K562 (cell line): ENCODE data around the gene MCU. TPM values are rescaled to one million over a fixed set of nuclear protein-coding genes. Genes with fewer than 3 reads are reported as not detected.

Source experiments
- ATAC-seq: fragments of 200-7000 bp; cut with Tn5 transposase; 3 replicates; pipeline ENCODE4 v1.9.1; 2020; ENCODE audit warnings: moderate library complexity
- BruUV-seq: library from RNA; stranded (reverse); fragments of 400-500 nt; replicated peaks from 2 replicates; lab custom pipeline; 2021; lab: Mats Ljungman, UMichigan
- CTCF ChIA-PET: fragments of 300-600 bp; formaldehyde crosslinking; extraction: SDS; loops from one replicate; lab custom pipeline; 2021; ENCODE audit warnings: low intra/inter-chr PET ratio; lab: Yijun Ruan, JAX
- POLR2A ChIA-PET: fragments of 300-600, 350-650 bp; sonication (Branson Sonifier 250); formaldehyde crosslinking; extraction: SDS; loops from one replicate; lab custom pipeline; 2021; ENCODE audit warnings: antibody characterized with exemption, inconsistent platforms; lab: Yijun Ruan, JAX
- DNase-seq, 4 experiments: peaks; one replicate each; pipeline versions ENCODE4 v3.0.0 to v3.0.0-alpha.2; 2011 to 2018; ENCODE audit warnings: low spot score in 3 of 4, mixed read lengths in 3 of 4; ENCODE audit errors: extremely low read depth in 1 of 4
- FAIRE-seq: peaks from 2 replicates; lab custom pipeline; 2011; peaks lifted over from hg19 to GRCh38; lab: Jason Lieb, UNC
- H2AFZ ChIP-seq: 2 replicates; pipeline ENCODE4 v1.6.0; 2011; ENCODE audit warnings: low read depth, low read length, control low read depth, inconsistent platforms
- H3K27ac ChIP-seq: fragments of 200-600 bp; 3 replicates; pipeline ENCODE4 v1.8.0; 2011; ENCODE audit warnings: low read depth, mild to moderate bottlenecking, control low read depth, inconsistent platforms, low read length, moderate library complexity, mixed read lengths; ENCODE audit errors: extremely low read depth
- H3K27me3 ChIP-seq, 2 experiments: fragments of 300-600 bp in 1 of 2; 2 replicates in 1 of 2; 3 replicates in 1 of 2; pipeline versions ENCODE4 v1.6.0 to v1.8.0; 2011; ENCODE audit warnings: inconsistent platforms in 2 of 2, low read length in 2 of 2, mild to moderate bottlenecking in 1 of 2, mixed read lengths in 1 of 2, moderate library complexity in 1 of 2; ENCODE audit not compliant: control insufficient read depth in 2 of 2, insufficient read depth in 2 of 2
- H3K36me3 ChIP-seq: fragments of 300-600 bp; 3 replicates; pipeline ENCODE4 v1.8.0; 2011; ENCODE audit warnings: mild to moderate bottlenecking, low read length, inconsistent platforms; ENCODE audit not compliant: control insufficient read depth, insufficient read depth
- H3K4me1 ChIP-seq, 2 experiments: fragments of 200-600 bp in 1 of 2; replicated peaks in 1 of 2; 2 replicates in 1 of 2; 3 replicates in 1 of 2; pipeline versions ENCODE4 v1.5.1 to v1.8.0; 2011; ENCODE audit warnings: inconsistent platforms in 2 of 2, low read length in 2 of 2, mild to moderate bottlenecking in 1 of 2, mixed read lengths in 1 of 2, moderate library complexity in 1 of 2; ENCODE audit not compliant: control insufficient read depth in 2 of 2, insufficient read depth in 2 of 2
- H3K4me2 ChIP-seq: 2 replicates; pipeline ENCODE4 v1.6.1; 2011; ENCODE audit warnings: low read length, control low read depth, inconsistent platforms, mixed read lengths; ENCODE audit not compliant: insufficient read depth
- H3K4me3 ChIP-seq: fragments of 200-600 bp; sonication (generic), shearing (Covaris generic); 2 replicates; pipeline ENCODE4 v1.5.1; 2016; ENCODE audit warnings: control low read depth, inconsistent platforms
- H3K79me2 ChIP-seq: fragments of 200-600 bp; 3 replicates; pipeline ENCODE4 v1.8.0; 2011; ENCODE audit warnings: low read length, inconsistent platforms; ENCODE audit not compliant: control insufficient read depth, insufficient read depth
- H3K9ac ChIP-seq, 2 experiments: 2 replicates each; pipeline versions ENCODE4 v1.6.0 to v1.6.1; 2011; ENCODE audit warnings: low read depth in 2 of 2, low read length in 2 of 2, control low read depth in 1 of 2, inconsistent platforms in 1 of 2, mild to moderate bottlenecking in 1 of 2, mixed read lengths in 1 of 2; ENCODE audit not compliant: insufficient read depth in 1 of 2
- H3K9me1 ChIP-seq: one replicate; pipeline ENCODE4 v1.6.0; 2011; ENCODE audit warnings: inconsistent platforms, mild to moderate bottlenecking, low read length, moderate library complexity; ENCODE audit not compliant: control insufficient read depth, insufficient read depth
- H3K9me3 ChIP-seq: replicated peaks from 2 replicates; pipeline ENCODE4 v1.5.1; 2011; ENCODE audit warnings: low read depth, low read length, inconsistent platforms; ENCODE audit not compliant: control insufficient read depth, insufficient read depth
- H4K20me1 ChIP-seq: replicated peaks from 2 replicates; pipeline ENCODE4 v1.6.1; 2011; ENCODE audit warnings: low read length, inconsistent platforms, mixed read lengths; ENCODE audit not compliant: control insufficient read depth, insufficient read depth
- CTBP1 ChIP-seq: fragments of 450-650 bp; IDR thresholded peaks from 2 replicates; pipeline ENCODE4 v1.6.1; 2016; ENCODE audit warnings: borderline replicate concordance
- CTCFL ChIP-seq: IDR thresholded peaks from 2 replicates; pipeline ENCODE4 v1.6.1; 2011; ENCODE audit warnings: borderline replicate concordance, low read depth, mild to moderate bottlenecking, moderate library complexity, low read length; ENCODE audit not compliant: insufficient read depth, poor library complexity, severe bottlenecking
- FOSL1 ChIP-seq: fragments of 200-800 bp; sonication (Bioruptor generic); conservative IDR thresholded peaks from 2 replicates; pipeline ENCODE4 v1.6.1; 2016; ENCODE audit warnings: missing genetic modification characterization, missing compliant biosample characterization
- FOXA1 ChIP-seq: fragments of 450-650 bp; IDR thresholded peaks from 2 replicates; pipeline ENCODE4 v1.6.1; 2016; ENCODE audit warnings: mild to moderate bottlenecking, borderline replicate concordance
- GTF2A2 ChIP-seq: IDR thresholded peaks from 2 replicates; pipeline ENCODE4 v1.6.1; 2016; ENCODE audit warnings: mild to moderate bottlenecking, missing genetic modification characterization, missing compliant biosample characterization
- HNRNPLL ChIP-seq: fragments of 200-400 bp; formaldehyde crosslinking; IDR thresholded peaks from 2 replicates; pipeline ENCODE4 v1.6.1; 2017; ENCODE audit warnings: low read length, low read depth, mild to moderate bottlenecking; ENCODE audit not compliant: poor library complexity, severe bottlenecking
- MECOM ChIP-seq: fragments of 250-450 bp; sonication (Bioruptor Pico); IDR thresholded peaks from 2 replicates; pipeline ENCODE4 v1.8.0; 2022; ENCODE audit warnings: inconsistent platforms
- MEF2A ChIP-seq: IDR thresholded peaks from 2 replicates; pipeline ENCODE4 v1.6.1; 2011; ENCODE audit warnings: low read depth, mild to moderate bottlenecking, low read length, moderate library complexity; ENCODE audit not compliant: control insufficient read depth
- STAT5B ChIP-seq: fragments of 250-450 bp; sonication (Bioruptor Pico); IDR thresholded peaks from 2 replicates; pipeline ENCODE4 v1.8.0; 2021; ENCODE audit warnings: mild to moderate bottlenecking, inconsistent platforms
- ZNF395 ChIP-seq: fragments of 200-800 bp; sonication (Bioruptor generic); IDR thresholded peaks from 2 replicates; pipeline ENCODE4 v1.6.1; 2017; ENCODE audit warnings: missing genetic modification characterization, missing compliant biosample characterization
- ZNF436 ChIP-seq: fragments of 250-450, 450-650 bp; sonication (Bioruptor Pico); formaldehyde crosslinking; IDR thresholded peaks from 2 replicates; pipeline ENCODE4 v1.7.0; 2020; ENCODE audit warnings: mild to moderate bottlenecking
- ZNF592 ChIP-seq: fragments of 450-650 bp; IDR thresholded peaks from 2 replicates; pipeline ENCODE4 v1.6.1; 2017; ENCODE audit warnings: antibody characterized with exemption, mild to moderate bottlenecking
- in situ Hi-C: fragments of 300-500 bp; cut with MboI; formaldehyde crosslinking; loops from 4 replicates; pipeline ENCODE4 v1.15.0; 2018; ENCODE audit warnings: inconsistent platforms, mixed read lengths
- intact Hi-C: fragments of 100-400 bp; cut with micrococcal nuclease; formaldehyde crosslinking; loops from 2 replicates; pipeline ENCODE4 v1.14.2; 2022
- polyA plus RNA-seq, 8 experiments: library from polyadenylated mRNA; depleted of rRNA in 4 of 8; stranded (reverse) in 5 of 8; unstranded in 3 of 8; fragments of >200 nt; fragmentation: Nextera tagmentation in 2 of 8; fragmentation: Illumina TruSeq in 1 of 8; extraction: Ambion mirVana in 2 of 8; extraction: Trizol in 1 of 8; gene quantifications; 2 replicates each; pipeline versions ENCODE4 v1.2.1 to v1.2.3, GENCODE V29; 2011 to 2014; ENCODE audit warnings: inconsistent platforms in 1 of 8, missing spikeins in 1 of 8
- total RNA-seq, 7 experiments: library from RNA; depleted of rRNA in 6 of 7; stranded (reverse); fragments of >200 nt in 6 of 7; fragmentation: Illumina TruSeq in 2 of 7; extraction: Trizol in 2 of 7; gene quantifications; 2 replicates each; pipeline versions ENCODE4 v1.2.1 to v1.2.3, GENCODE V29; 2011 to 2021; ENCODE audit warnings: low replicate concordance in 1 of 7

The MCU gene
- total and polyA plus RNA-seq, 9 of the 15 experiments (the other 6 are each of a cell fraction or from before 2014, with no cell fraction given) = 8.2 to 88.8 (median 21.3) TPM

- H3K9ac ChIP-seq = no peak overlapping the region
- no peaks in the 10 kb centered on the region for H3K79me2 ChIP-seq
- H3K4me2 ChIP-seq = no peak overlapping the region
- FAIRE-seq = no peak
- no peak overlapping the region for H3K4me3 ChIP-seq
- H3K9me1 ChIP-seq = no peaks in the 10 kb centered on the region
- H3K36me3 ChIP-seq = no peaks in the 10 kb centered on the region
- no peaks in the 10 kb centered on the region for H3K27me3 ChIP-seq
- no TSS peak for BruUV-seq
- no peaks in the 10 kb centered on the region for H3K9me3 ChIP-seq
- ATAC-seq = no peak
- no peak overlapping the region for H3K27ac ChIP-seq
- H3K4me1 ChIP-seq = peaks cover 3 to 5% of the 10 kb centered on the region in 2 experiments; a peak in 2 of 5 replicates
- in situ Hi-C loops (no loop called here), intact Hi-C loops (no loop called here)
- DNase-seq = no peak
- no peaks in the 10 kb centered on the region for H4K20me1 ChIP-seq
- no peak overlapping the region for H2AFZ ChIP-seq
- CTCF ChIA-PET = no interaction called here
- POLR2A ChIA-PET = interaction anchor here (1.0 to 1.4 kb wide), 2 partner anchors 16 to 40 kb away, joined by 3 read pairs; no protein-coding TSS in a partner anchor
- no peak for TF ChIP-seq GTF2A2
- TF ChIP-seq ZNF592 = no peak
- TF ChIP-seq ZNF436 = no peak
- TF ChIP-seq CTBP1 = no peak
- no peak for TF ChIP-seq ZNF395 (CRISPR knock-in tag)
- no peak for TF ChIP-seq MECOM (CRISPR knock-in tag)
- TF ChIP-seq FOXA1 = no peak
- TF ChIP-seq STAT5B (CRISPR knock-in tag) = no peak
- no peak for TF ChIP-seq HNRNPLL
- TF ChIP-seq MEF2A = no peak
- TF ChIP-seq FOSL1 (tag) = no peak
- no peak for TF ChIP-seq CTCFL
Observed at GRCh38 chr10:72660220-72660619, 31.7 kb upstream of the MCU start.
